Fibroblast of upper back skin (primary cell): Measurements from ENCODE around the gene FAM186B.

Experiments used
- DNase-seq: peaks from one replicate; pipeline ENCODE4 v3.0.0-alpha.2; 2013

FAM186B gene

GRCh38 chr12:49567302-49567610 is 38.2 kb downstream of the FAM186B start:
- no peak for DNase-seq

- DNase-seq = no peak
Observed at GRCh38 chr12:49566361-49566760, 39.1 kb downstream of the FAM186B start.

GRCh38 chr12:49565406-49566265 is 39.8 kb downstream of the FAM186B start:
- no peak for DNase-seq

GRCh38 chr12:49564686-49565405 is 40.6 kb downstream of the FAM186B start:
- no peak for DNase-seq

GRCh38 chr12:49563951-49564685 is 41.3 kb downstream of the FAM186B start:
- no peak for DNase-seq

- DNase-seq = no peak
Observed at GRCh38 chr12:49562831-49563230, 42.6 kb downstream of the FAM186B start.

- DNase-seq = no peak
Observed at GRCh38 chr12:49562233-49562632, 43.2 kb downstream of the FAM186B start.

- no peak for DNase-seq
Observed at GRCh38 chr12:49560695-49561094, 44.7 kb downstream of the FAM186B start.

GRCh38 chr12:49559011-49559675 is 46.3 kb downstream of the FAM186B start:
- no peak for DNase-seq

- DNase-seq = no peak
Observed at GRCh38 chr12:49558526-49558925, 46.9 kb downstream of the FAM186B start.

GRCh38 chr12:49557917-49558215 is 47.6 kb downstream of the FAM186B start:
- no peak for DNase-seq

- DNase-seq = no peak
Observed at GRCh38 chr12:49557187-49557916, 48.1 kb downstream of the FAM186B start.

GRCh38 chr12:49556391-49557186 is 48.9 kb downstream of the FAM186B start:
- DNase-seq = no peak

GRCh38 chr12:49555631-49556390 is 49.6 kb downstream of the FAM186B start:
- DNase-seq = no peak

GRCh38 chr12:49554266-49554665 is 51.2 kb downstream of the FAM186B start:
- no peak for DNase-seq

- DNase-seq = no peak
Observed at GRCh38 chr12:49553512-49554088, 51.8 kb downstream of the FAM186B start.

- DNase-seq = no peak
Observed at GRCh38 chr12:49552899-49553298, 52.5 kb downstream of the FAM186B start.

- no peak for DNase-seq
Observed at GRCh38 chr12:49552425-49552824, 53.0 kb downstream of the FAM186B start.

GRCh38 chr12:49552014-49552413 is 53.4 kb downstream of the FAM186B start:
- no peak for DNase-seq

GRCh38 chr12:49550693-49551252 is 54.7 kb downstream of the FAM186B start:
- DNase-seq = no peak
